Stomach (tissue), 4 donors: ENCODE measurements around the gene CEMIP.

ENCODE experiments used
- CTCF ChIP-seq, 7 experiments: fragments of 450-650 bp in 4 of 7; fragments of 200-600 bp in 3 of 7; sonication (generic) in 3 of 7; IDR thresholded peaks; one replicate each; pipeline ENCODE4 v1.5.1; 2016 to 2019; ENCODE audit warnings: antibody characterized with exemption in 7 of 7, control low read depth in 2 of 7, mild to moderate bottlenecking in 1 of 7
- EP300 ChIP-seq: sonication (generic); formaldehyde crosslinking; IDR thresholded peaks from one replicate; pipeline ENCODE4 v1.6.1; 2017; ENCODE audit warnings: antibody characterized with exemption

- TF ChIP-seq CTCF (IDR thresholded peaks at IDR 0.05) (no peak), EP300 (no peak)
Measured at GRCh38 chr15:80832686-80833085, 53.5 kb downstream of the CEMIP start.
